ENCODE results near the gene GSTM4. TPM values are rescaled to one million over a fixed set of nuclear protein-coding genes. Genes with fewer than 3 reads are reported as not detected.

Gene GSTM4
- total and polyA plus RNA-seq, 2 of the 8 experiments (the other 6 are each of a cell fraction or from before 2014, with no cell fraction given), result 11.3 to 31.4 TPM

DNA sequence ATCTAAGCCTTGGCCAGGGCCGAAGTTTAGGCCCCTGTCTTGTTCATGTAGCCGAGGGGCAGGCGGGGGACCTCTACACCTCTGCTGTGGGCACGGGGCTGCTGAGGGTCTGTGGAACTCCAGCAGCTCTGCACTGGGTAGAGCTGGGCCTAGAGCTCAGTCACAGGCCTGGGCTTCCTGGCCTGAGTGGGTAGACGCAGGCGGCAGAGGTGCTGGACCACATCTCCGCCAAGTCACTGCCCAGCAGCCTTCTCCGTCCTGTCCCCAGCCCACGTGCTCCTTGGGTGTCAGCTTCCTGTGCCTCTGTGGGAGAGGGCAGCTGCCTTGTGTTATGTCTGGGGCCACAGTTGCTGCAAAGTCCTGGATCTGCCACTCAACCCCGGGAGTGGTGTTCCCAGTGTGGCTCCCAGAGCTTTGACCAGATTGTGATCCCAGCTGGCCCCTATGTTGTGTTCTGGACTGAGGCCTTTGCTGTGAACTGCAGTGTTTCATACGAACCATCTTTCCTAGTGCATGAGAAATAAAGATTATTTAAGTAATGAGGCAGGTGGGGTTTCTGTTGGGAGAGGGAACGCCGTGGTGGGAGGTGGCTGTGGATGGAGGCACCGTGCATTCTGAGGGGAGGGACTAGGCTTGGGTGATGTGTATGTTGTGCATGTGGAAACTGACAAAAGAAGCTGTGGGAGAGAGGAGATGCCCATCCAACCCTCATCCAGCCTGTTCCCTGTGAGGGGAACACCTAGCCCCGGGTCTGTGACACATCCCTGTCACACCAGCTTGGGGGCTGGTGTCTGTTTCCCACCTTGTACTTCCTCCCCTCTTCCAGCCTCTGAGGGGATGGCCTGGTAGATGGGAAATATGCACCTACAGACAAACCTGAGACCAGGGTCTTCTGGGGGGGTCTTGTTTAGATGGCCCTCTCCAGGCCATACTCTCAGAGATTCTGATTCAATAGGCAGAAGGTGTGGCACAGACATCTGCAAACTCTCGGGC lies 24.1 kb upstream of the GSTM4 start (continued):
- TF ChIP-seq, protein P1, sequence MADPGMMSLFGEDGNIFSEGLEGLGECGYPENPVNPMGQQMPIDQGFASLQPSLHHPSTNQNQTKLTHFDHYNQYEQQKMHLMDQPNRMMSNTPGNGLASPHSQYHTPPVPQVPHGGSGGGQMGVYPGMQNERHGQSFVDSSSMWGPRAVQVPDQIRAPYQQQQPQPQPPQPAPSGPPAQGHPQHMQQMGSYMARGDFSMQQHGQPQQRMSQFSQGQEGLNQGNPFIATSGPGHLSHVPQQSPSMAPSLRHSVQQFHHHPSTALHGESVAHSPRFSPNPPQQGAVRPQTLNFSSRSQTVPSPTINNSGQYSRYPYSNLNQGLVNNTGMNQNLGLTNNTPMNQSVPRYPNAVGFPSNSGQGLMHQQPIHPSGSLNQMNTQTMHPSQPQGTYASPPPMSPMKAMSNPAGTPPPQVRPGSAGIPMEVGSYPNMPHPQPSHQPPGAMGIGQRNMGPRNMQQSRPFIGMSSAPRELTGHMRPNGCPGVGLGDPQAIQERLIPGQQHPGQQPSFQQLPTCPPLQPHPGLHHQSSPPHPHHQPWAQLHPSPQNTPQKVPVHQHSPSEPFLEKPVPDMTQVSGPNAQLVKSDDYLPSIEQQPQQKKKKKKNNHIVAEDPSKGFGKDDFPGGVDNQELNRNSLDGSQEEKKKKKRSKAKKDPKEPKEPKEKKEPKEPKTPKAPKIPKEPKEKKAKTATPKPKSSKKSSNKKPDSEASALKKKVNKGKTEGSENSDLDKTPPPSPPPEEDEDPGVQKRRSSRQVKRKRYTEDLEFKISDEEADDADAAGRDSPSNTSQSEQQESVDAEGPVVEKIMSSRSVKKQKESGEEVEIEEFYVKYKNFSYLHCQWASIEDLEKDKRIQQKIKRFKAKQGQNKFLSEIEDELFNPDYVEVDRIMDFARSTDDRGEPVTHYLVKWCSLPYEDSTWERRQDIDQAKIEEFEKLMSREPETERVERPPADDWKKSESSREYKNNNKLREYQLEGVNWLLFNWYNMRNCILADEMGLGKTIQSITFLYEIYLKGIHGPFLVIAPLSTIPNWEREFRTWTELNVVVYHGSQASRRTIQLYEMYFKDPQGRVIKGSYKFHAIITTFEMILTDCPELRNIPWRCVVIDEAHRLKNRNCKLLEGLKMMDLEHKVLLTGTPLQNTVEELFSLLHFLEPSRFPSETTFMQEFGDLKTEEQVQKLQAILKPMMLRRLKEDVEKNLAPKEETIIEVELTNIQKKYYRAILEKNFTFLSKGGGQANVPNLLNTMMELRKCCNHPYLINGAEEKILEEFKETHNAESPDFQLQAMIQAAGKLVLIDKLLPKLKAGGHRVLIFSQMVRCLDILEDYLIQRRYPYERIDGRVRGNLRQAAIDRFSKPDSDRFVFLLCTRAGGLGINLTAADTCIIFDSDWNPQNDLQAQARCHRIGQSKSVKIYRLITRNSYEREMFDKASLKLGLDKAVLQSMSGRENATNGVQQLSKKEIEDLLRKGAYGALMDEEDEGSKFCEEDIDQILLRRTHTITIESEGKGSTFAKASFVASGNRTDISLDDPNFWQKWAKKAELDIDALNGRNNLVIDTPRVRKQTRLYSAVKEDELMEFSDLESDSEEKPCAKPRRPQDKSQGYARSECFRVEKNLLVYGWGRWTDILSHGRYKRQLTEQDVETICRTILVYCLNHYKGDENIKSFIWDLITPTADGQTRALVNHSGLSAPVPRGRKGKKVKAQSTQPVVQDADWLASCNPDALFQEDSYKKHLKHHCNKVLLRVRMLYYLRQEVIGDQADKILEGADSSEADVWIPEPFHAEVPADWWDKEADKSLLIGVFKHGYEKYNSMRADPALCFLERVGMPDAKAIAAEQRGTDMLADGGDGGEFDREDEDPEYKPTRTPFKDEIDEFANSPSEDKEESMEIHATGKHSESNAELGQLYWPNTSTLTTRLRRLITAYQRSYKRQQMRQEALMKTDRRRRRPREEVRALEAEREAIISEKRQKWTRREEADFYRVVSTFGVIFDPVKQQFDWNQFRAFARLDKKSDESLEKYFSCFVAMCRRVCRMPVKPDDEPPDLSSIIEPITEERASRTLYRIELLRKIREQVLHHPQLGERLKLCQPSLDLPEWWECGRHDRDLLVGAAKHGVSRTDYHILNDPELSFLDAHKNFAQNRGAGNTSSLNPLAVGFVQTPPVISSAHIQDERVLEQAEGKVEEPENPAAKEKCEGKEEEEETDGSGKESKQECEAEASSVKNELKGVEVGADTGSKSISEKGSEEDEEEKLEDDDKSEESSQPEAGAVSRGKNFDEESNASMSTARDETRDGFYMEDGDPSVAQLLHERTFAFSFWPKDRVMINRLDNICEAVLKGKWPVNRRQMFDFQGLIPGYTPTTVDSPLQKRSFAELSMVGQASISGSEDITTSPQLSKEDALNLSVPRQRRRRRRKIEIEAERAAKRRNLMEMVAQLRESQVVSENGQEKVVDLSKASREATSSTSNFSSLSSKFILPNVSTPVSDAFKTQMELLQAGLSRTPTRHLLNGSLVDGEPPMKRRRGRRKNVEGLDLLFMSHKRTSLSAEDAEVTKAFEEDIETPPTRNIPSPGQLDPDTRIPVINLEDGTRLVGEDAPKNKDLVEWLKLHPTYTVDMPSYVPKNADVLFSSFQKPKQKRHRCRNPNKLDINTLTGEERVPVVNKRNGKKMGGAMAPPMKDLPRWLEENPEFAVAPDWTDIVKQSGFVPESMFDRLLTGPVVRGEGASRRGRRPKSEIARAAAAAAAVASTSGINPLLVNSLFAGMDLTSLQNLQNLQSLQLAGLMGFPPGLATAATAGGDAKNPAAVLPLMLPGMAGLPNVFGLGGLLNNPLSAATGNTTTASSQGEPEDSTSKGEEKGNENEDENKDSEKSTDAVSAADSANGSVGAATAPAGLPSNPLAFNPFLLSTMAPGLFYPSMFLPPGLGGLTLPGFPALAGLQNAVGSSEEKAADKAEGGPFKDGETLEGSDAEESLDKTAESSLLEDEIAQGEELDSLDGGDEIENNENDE (IDR thresholded peaks at IDR 0.05; ENCODE audit: insufficient replicate concordance, low read length), result no peak
